Mesenchymal stem cell (in vitro differentiated cells and primary cell): ENCODE data around the gene GADD45B.
A peak's percentile ranks its signal among the peaks of the same experiment; 100 is the strongest.
"Not testable (repeated sequence)": the region's sequence is repeated elsewhere in the genome, so short reads cannot be mapped to it uniquely, and the experiment has no call there.

Experiments
- DNase-seq: peaks from one replicate; pipeline ENCODE4 v3.0.0-alpha.2; 2013
- H2AFZ ChIP-seq: one replicate; pipeline ENCODE4 v1.6.1; 2013; ENCODE audit warnings: low read depth, mild to moderate bottlenecking, control low read depth, inconsistent platforms, low read length, moderate library complexity
- H2AK5ac ChIP-seq: 2 replicates; pipeline ENCODE4 v1.6.1; 2013; ENCODE audit warnings: low read length, moderate library complexity, mild to moderate bottlenecking, inconsistent platforms; ENCODE audit not compliant: severe bottlenecking
- H2BK120ac ChIP-seq: one replicate; pipeline ENCODE4 v1.6.1; 2013; ENCODE audit warnings: low read depth, mild to moderate bottlenecking, inconsistent platforms, low read length, moderate library complexity
- H2BK12ac ChIP-seq, 2 experiments: one replicate each; pipeline ENCODE4 v1.6.1; 2013; ENCODE audit warnings: inconsistent platforms in 2 of 2, low read length in 2 of 2, mild to moderate bottlenecking in 2 of 2, moderate library complexity in 2 of 2, control low read depth in 1 of 2
- H2BK15ac ChIP-seq: one replicate; pipeline ENCODE4 v1.6.1; 2013; ENCODE audit warnings: mild to moderate bottlenecking, low read depth, inconsistent platforms; ENCODE audit not compliant: poor library complexity, severe bottlenecking
- H2BK5ac ChIP-seq: 2 replicates; pipeline ENCODE4 v1.6.1; 2013; ENCODE audit warnings: low read depth, mild to moderate bottlenecking, low read length, control low read depth, inconsistent platforms; ENCODE audit not compliant: poor library complexity, severe bottlenecking
- H3K14ac ChIP-seq, 2 experiments: one replicate each; pipeline ENCODE4 v1.6.1; 2013; ENCODE audit warnings: inconsistent platforms in 2 of 2, low read length in 2 of 2, control low read depth in 1 of 2, mild to moderate bottlenecking in 1 of 2, moderate library complexity in 1 of 2
- H3K18ac ChIP-seq, 2 experiments: one replicate each; pipeline ENCODE4 v1.6.1; 2013; ENCODE audit warnings: inconsistent platforms in 2 of 2, low read length in 2 of 2, control low read depth in 1 of 2, low read depth in 1 of 2, mild to moderate bottlenecking in 1 of 2
- H3K23ac ChIP-seq, 2 experiments: one replicate each; pipeline ENCODE4 v1.6.1; 2013; ENCODE audit warnings: inconsistent platforms in 2 of 2, low read length in 2 of 2, mild to moderate bottlenecking in 2 of 2, moderate library complexity in 2 of 2, control low read depth in 1 of 2
- H3K27ac ChIP-seq: 2 replicates; pipeline ENCODE4 v1.5.1; 2013; ENCODE audit warnings: mild to moderate bottlenecking, moderate library complexity, low read length, control low read depth, inconsistent platforms; ENCODE audit not compliant: poor library complexity, severe bottlenecking
- H3K27me3 ChIP-seq, 2 experiments: 2 replicates each; pipeline versions ENCODE4 v1.6.1 to v1.7.0; 2013; ENCODE audit warnings: low read length in 2 of 2, mild to moderate bottlenecking in 2 of 2, moderate library complexity in 2 of 2, control low read depth in 1 of 2, inconsistent platforms in 1 of 2; ENCODE audit not compliant: control insufficient read depth in 1 of 2, insufficient read depth in 1 of 2
- H3K36me3 ChIP-seq, 2 experiments: 2 replicates each; pipeline versions ENCODE4 v1.6.1 to v1.7.0; 2013; ENCODE audit warnings: low read length in 2 of 2, control low read depth in 1 of 2, inconsistent platforms in 1 of 2, low read depth in 1 of 2, mild to moderate bottlenecking in 1 of 2; ENCODE audit not compliant: insufficient read depth in 2 of 2, control insufficient read depth in 1 of 2
- H3K4ac ChIP-seq, 2 experiments: one replicate each; pipeline ENCODE4 v1.6.1; 2013; ENCODE audit warnings: inconsistent platforms in 2 of 2, low read length in 2 of 2, mild to moderate bottlenecking in 2 of 2, moderate library complexity in 2 of 2, control low read depth in 1 of 2, low read depth in 1 of 2
- H3K4me1 ChIP-seq: 2 replicates; pipeline ENCODE4 v1.6.1; 2013; ENCODE audit warnings: low read depth, low read length, control low read depth; ENCODE audit not compliant: control insufficient read depth, insufficient read depth
- H3K4me2 ChIP-seq: 2 replicates; pipeline ENCODE4 v1.6.1; 2013; ENCODE audit warnings: low read length, mild to moderate bottlenecking, inconsistent platforms; ENCODE audit not compliant: poor library complexity, severe bottlenecking
- H3K4me3 ChIP-seq, 2 experiments: 2 replicates each; pipeline versions ENCODE4 v1.5.1 to v1.7.0; 2013; ENCODE audit warnings: low read length in 2 of 2, mild to moderate bottlenecking in 2 of 2, control low read depth in 1 of 2, low read depth in 1 of 2; ENCODE audit not compliant: insufficient read depth in 1 of 2
- H3K79me1 ChIP-seq: replicated peaks from 2 replicates; pipeline ENCODE4 v1.6.1; 2013; ENCODE audit warnings: mild to moderate bottlenecking, control low read depth, low read length, inconsistent platforms; ENCODE audit not compliant: poor library complexity, severe bottlenecking
- H3K9ac ChIP-seq: 2 replicates; pipeline ENCODE4 v1.7.0; 2013; ENCODE audit warnings: mild to moderate bottlenecking, low read length, moderate library complexity
- H3K9me3 ChIP-seq: 2 replicates; pipeline ENCODE4 v1.7.0; 2013; ENCODE audit warnings: mild to moderate bottlenecking, low read length; ENCODE audit not compliant: control insufficient read depth
- H4K8ac ChIP-seq: one replicate; pipeline ENCODE4 v1.6.1; 2013; ENCODE audit warnings: inconsistent platforms, mild to moderate bottlenecking, low read length, moderate library complexity
- H4K91ac ChIP-seq: one replicate; pipeline ENCODE4 v1.6.1; 2013; ENCODE audit warnings: mild to moderate bottlenecking, low read length, inconsistent platforms
- WGBS: methylation state at CpG from one replicate; pipeline ENCODE4 v1.1.7; 2013; ENCODE audit warnings: mixed read lengths; 5-methylcytosine and 5-hydroxymethylcytosine counted together

Gene GADD45B

GRCh38 chr19:2458054-2458453, 17.9 kb upstream of the GADD45B start:
- WGBS, result 100% methylated on average over 4 of the region's 5 CpGs
- peaks cover 0 to 5% of the 10 kb centered on the region in 2 experiments for H3K36me3 ChIP-seq
- H2BK15ac ChIP-seq, result no peak overlapping the region
- no peak overlapping the region for H3K4ac ChIP-seq
- no peak overlapping the region for H3K9ac ChIP-seq
- no peak overlapping the region for H3K4me3 ChIP-seq
- no peaks in the 10 kb centered on the region for H3K27me3 ChIP-seq
- H2AK5ac ChIP-seq, result no peak overlapping the region
- H4K8ac ChIP-seq, result no peak overlapping the region
- H3K18ac ChIP-seq, result no peak overlapping the region
- H2BK120ac ChIP-seq, result no peak overlapping the region
- H3K23ac ChIP-seq, result no peak overlapping the region
- H2AFZ ChIP-seq, result no peak overlapping the region
- H2BK12ac ChIP-seq, result no peak overlapping the region
- no peak overlapping the region for H3K4me2 ChIP-seq
- DNase-seq, result no peak
- no peak overlapping the region for H2BK5ac ChIP-seq
- no peak overlapping the region for H3K14ac ChIP-seq
- H3K79me1 ChIP-seq, result peaks cover 4% of the 10 kb centered on the region
- H3K4me1 ChIP-seq, result peaks cover 31% of the 10 kb centered on the region
- H3K9me3 ChIP-seq, result no peaks in the 10 kb centered on the region
- H3K27ac ChIP-seq, result no peak overlapping the region
- H4K91ac ChIP-seq, result no peak overlapping the region

DNA sequence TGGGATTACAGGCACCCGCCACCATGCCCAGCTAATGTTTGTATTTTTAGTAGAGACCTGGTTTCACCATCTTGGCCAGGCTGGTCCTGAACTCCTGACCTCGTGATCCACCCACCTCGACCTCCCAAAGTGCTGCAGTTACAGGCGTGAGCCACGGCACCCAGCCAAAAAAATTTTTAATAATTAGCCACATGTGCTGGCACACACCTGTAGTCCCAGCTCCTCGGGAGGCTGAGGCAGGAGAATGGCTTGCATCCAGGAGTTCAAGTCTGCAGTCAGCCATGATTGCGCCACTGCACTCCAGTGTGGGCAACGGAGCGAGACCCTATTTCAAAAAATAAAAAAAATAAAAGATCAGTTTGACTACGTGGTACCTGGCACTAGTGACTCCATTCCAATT, 17.2 kb upstream of the GADD45B start:
- H3K18ac ChIP-seq, H2AK5ac ChIP-seq, H3K36me3 ChIP-seq, H3K4me3 ChIP-seq, H3K4me2 ChIP-seq, H3K9ac ChIP-seq, H2BK120ac ChIP-seq, H3K79me1 ChIP-seq, H4K91ac ChIP-seq, H2BK5ac ChIP-seq, H3K27ac ChIP-seq, H2AFZ ChIP-seq, H3K14ac ChIP-seq, H4K8ac ChIP-seq, H2BK12ac ChIP-seq, DNase-seq, H3K4ac ChIP-seq, H3K23ac ChIP-seq, H2BK15ac ChIP-seq, H3K9me3 ChIP-seq, H3K27me3 ChIP-seq: not testable (repeated sequence)
- WGBS, result 86% methylated on average over 10 of the region's 10 CpGs
- peaks cover 26% of the 10 kb centered on the region for H3K4me1 ChIP-seq

DNA sequence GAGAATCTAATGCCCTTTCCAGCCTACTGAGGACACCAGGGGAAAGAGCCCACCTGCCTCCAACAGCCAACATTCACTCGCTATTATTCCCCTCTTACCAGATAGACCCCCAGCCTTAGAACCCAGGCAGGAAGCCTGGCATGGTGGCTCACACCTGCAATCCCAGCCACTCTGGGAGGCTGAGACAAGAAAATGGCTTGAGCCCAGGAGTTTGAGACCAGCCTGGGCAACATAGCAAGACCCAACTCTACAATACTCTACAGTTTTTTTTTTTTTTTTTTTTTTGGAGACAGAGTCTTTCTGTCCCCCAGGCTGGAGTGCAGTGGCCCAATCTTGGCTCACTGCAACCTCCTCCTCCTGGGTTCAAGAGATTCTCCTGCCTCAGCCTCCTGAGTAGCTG, 15.7 kb upstream of the GADD45B start:
- Histone ChIP-seq H2AFZ (no peak overlapping the region), H3K36me3 (no peaks in the 10 kb centered on the region), H2BK15ac (no peak overlapping the region), H3K9ac (no peak overlapping the region), H3K18ac (no peak overlapping the region), H2BK120ac (no peak overlapping the region), H3K4me1 (peaks cover 17% of the 10 kb centered on the region), H2AK5ac (peak overlapping the region; percentile 62), H3K4ac (no peak overlapping the region), H3K4me3 (no peak overlapping the region), H3K14ac (no peak overlapping the region), H4K91ac (no peak overlapping the region), H3K9me3 (no peaks in the 10 kb centered on the region), H3K4me2 (no peak overlapping the region), H2BK12ac (no peak overlapping the region), H4K8ac (no peak overlapping the region), H2BK5ac (no peak overlapping the region), H3K27ac (no peak overlapping the region), H3K23ac (no peak overlapping the region), H3K79me1 (peaks cover 1% of the 10 kb centered on the region), H3K27me3 (no peaks in the 10 kb centered on the region)
- DNase-seq, result no peak
- WGBS, result 90% methylated on average over 1 of the region's 1 CpG

- Histone ChIP-seq H3K27ac (no peak overlapping the region), H3K4me2 (peak overlapping the region; percentile 90), H3K14ac (peak overlapping the region in 1 of 2 experiments; percentile 44), H3K4me3 (peak overlapping the region; percentile 64 to 86), H2BK12ac (peak overlapping the region in 1 of 2 experiments; percentile 29), H3K4ac (peak overlapping the region; percentile 73 to 83), H3K36me3 (no peaks in the 10 kb centered on the region), H4K91ac (peak overlapping the region; percentile 41), H2BK15ac (no peak overlapping the region), H3K27me3 (no peaks in the 10 kb centered on the region), H3K4me1 (peaks cover 10% of the 10 kb centered on the region), H2BK120ac (peak overlapping the region; percentile 61), H3K9ac (peak overlapping the region; percentile 82), H3K23ac (no peak overlapping the region), H3K9me3 (no peaks in the 10 kb centered on the region), H2AFZ (peak overlapping the region; percentile 75), H2BK5ac (no peak overlapping the region), H4K8ac (peak overlapping the region; percentile 81), H2AK5ac (no peak overlapping the region), H3K79me1 (peaks cover 1% of the 10 kb centered on the region), H3K18ac (peak overlapping the region; percentile 69 to 75)
- whole genome bisulfite sequencing, result 8% methylated on average over 62 of the region's 62 CpGs
- DNase-seq, result peak; percentile 68
Observed at GRCh38 chr19:2461751-2462634, 13.9 kb upstream of the GADD45B start.
